Frontal cortex (tissue), 4 donors: ENCODE data around the gene IPP. TPM values are rescaled to one million over a fixed set of nuclear protein-coding genes. Genes with fewer than 3 reads are reported as not detected.
"Not testable (repeated sequence)": the region's sequence is repeated elsewhere in the genome, so short reads cannot be mapped to it uniquely, and the experiment has no call there.

Experiments
- DNase-seq, 2 donors: peaks; one replicate each; pipeline ENCODE4 v3.0.0; 2012; ENCODE audit warnings: low spot score in 2 of 2
- FAIRE-seq: peaks from 2 replicates; lab custom pipeline; 2012; peaks lifted over from hg19 to GRCh38; lab: Jason Lieb, UNC
- total RNA-seq: library from RNA; depleted of rRNA; stranded (reverse); fragments of >200 nt; gene quantifications from one replicate; pipeline ENCODE4 v1.2.3, GENCODE V29; 2014
- donor health status: control.
- donor health status: control.
- donor health status: control.

IPP gene
- total RNA-seq, 1 donor from 2014 or later, result 10.2 TPM

GRCh38 chr1:45687014-45687753 lies 63.3 kb downstream of the IPP start:
- DNase-seq (peak; percentile 82 to 86), FAIRE-seq (no peak)

- DNase-seq (peak; percentile 88 to 95), FAIRE-seq (no peak)
These were observed 64.0 kb downstream of the IPP start, which contains the start of gene GPBP1L1 for GRCh38 chr1:45686288-45687013. GPBP1L1 (minus strand) TSS chr1:45686533; CDS start chr1:45659087, 27,446 bp downstream.

- FAIRE-seq, result no peak
- DNase-seq, result no peak
These were observed 64.5 kb downstream of the IPP start for GRCh38 chr1:45686015-45686287.

GRCh38 chr1:45685308-45686014 lies 65.0 kb downstream of the IPP start:
- no peak for FAIRE-seq
- peak in 1 of 2 donors; percentile 15 for DNase-seq

- FAIRE-seq, result no peak
- no peak for DNase-seq
These were observed 66.1 kb downstream of the IPP start for GRCh38 chr1:45684402-45684801.

GRCh38 chr1:45682942-45683341 lies 67.5 kb downstream of the IPP start:
- FAIRE-seq (no peak), DNase-seq (no peak)

- DNase-seq (no peak), FAIRE-seq (no peak)
These were observed 71.3 kb downstream of the IPP start for GRCh38 chr1:45679123-45679522.

- FAIRE-seq, result no peak
These were observed 72.0 kb downstream of the IPP start for GRCh38 chr1:45678489-45678888.

GRCh38 chr1:45677751-45678245 lies 72.7 kb downstream of the IPP start:
- DNase-seq (no peak), FAIRE-seq (no peak)

More at GRCh38 chr1:45678489-45678888, 72.0 kb downstream of the IPP start:
- DNase-seq, result no peak

GRCh38 chr1:45676553-45676952 lies 73.9 kb downstream of the IPP start:
- FAIRE-seq, DNase-seq: not testable (repeated sequence)

- no peak for FAIRE-seq
These were observed 76.0 kb downstream of the IPP start for GRCh38 chr1:45674478-45674877.

GRCh38 chr1:45673956-45674355 lies 76.5 kb downstream of the IPP start:
- DNase-seq (no peak), FAIRE-seq (no peak)

More at GRCh38 chr1:45674478-45674877, 76.0 kb downstream of the IPP start:
- no peak for DNase-seq

GRCh38 chr1:45669859-45670655 lies 80.4 kb downstream of the IPP start:
- DNase-seq, result no peak
- FAIRE-seq, result no peak

- DNase-seq, result no peak
- FAIRE-seq, result no peak
These were observed 81.1 kb downstream of the IPP start for GRCh38 chr1:45669379-45669778.

- no peak for FAIRE-seq
- no peak for DNase-seq
These were observed 81.9 kb downstream of the IPP start for GRCh38 chr1:45668526-45668925.

GRCh38 chr1:45667321-45668111 lies 82.9 kb downstream of the IPP start:
- FAIRE-seq (no peak), DNase-seq (no peak)

- DNase-seq, result no peak
- no peak for FAIRE-seq
These were observed 83.6 kb downstream of the IPP start for GRCh38 chr1:45666836-45667235.

- FAIRE-seq, result no peak
- no peak for DNase-seq
These were observed 90.1 kb downstream of the IPP start for GRCh38 chr1:45660336-45660735.

- FAIRE-seq (no peak), DNase-seq (no peak)
These were observed 91.2 kb downstream of the IPP start for GRCh38 chr1:45659222-45659621.
